ENCODE measurements around the gene TBCK.

- no peak for TF ChIP-seq ZNF124 (CRISPR knock-in tag; IDR thresholded peaks at IDR 0.05)
- no peak for TF ChIP-seq NFIC (IDR thresholded peaks at IDR 0.05)
- TF ChIP-seq MAZ (CRISPR knock-in tag; conservative IDR thresholded peaks at IDR 0.05 in 1 of 2, IDR thresholded peaks at IDR 0.05 in 1 of 2) = no peak
- no peak for TF ChIP-seq PATZ1 (CRISPR knock-in tag; IDR thresholded peaks at IDR 0.05; ENCODE audit: borderline replicate concordance)
- TF ChIP-seq CTCF (IDR thresholded peaks at IDR 0.05 in 2 of 3, conservative IDR thresholded peaks at IDR 0.05 in 1 of 3; ENCODE audit: insufficient read depth in 2 of 3, low read depth in 1 of 3, low read length in 3 of 3) = no peak
- no peak for TF ChIP-seq MXI1 (IDR thresholded peaks at IDR 0.05; ENCODE audit: low read depth, low read length)
These were observed 281.3 kb downstream of the TBCK start for GRCh38 chr4:106034751-106035150.

Data from K562 (cell line).